HCT116 (cell line): Measurements from ENCODE around the gene OCRL. TPM values are rescaled to one million over a fixed set of nuclear protein-coding genes. Genes with fewer than 3 reads are reported as not detected.

Experiments
- ATAC-seq: fragments of 200-7000 bp; cut with Tn5 transposase; 2 replicates; pipeline ENCODE4 v1.9.1; 2020; ENCODE audit warnings: mild to moderate bottlenecking, moderate library complexity
- BruUV-seq: library from RNA; stranded (reverse); fragments of 400-500 nt; replicated peaks from 2 replicates; lab custom pipeline; 2021; lab: Mats Ljungman, UMichigan
- CTCF ChIA-PET: fragments of 300-600 bp; sonication (Branson Sonifier 250); formaldehyde crosslinking; loops from one replicate; lab custom pipeline; 2021; ENCODE audit warnings: antibody characterized with exemption; lab: Charles Lee
- POLR2A ChIA-PET: fragments of 300-600, 350-600 bp; sonication (Branson Sonifier 250); formaldehyde crosslinking; loops from one replicate; lab custom pipeline; 2021; ENCODE audit warnings: antibody characterized with exemption; lab: Charles Lee
- RAD21 ChIA-PET, 2 experiments: fragments of 300-600 bp; sonication (Branson Sonifier 250); formaldehyde crosslinking; loops; one replicate each; lab custom pipeline; 2023; ENCODE audit warnings: low total read pairs in 2 of 2; ENCODE audit not compliant: uncharacterized antibody in 2 of 2, unreplicated experiment in 2 of 2, low non-redundant PET in 1 of 2; lab: Charles Lee
- DNase-seq: peaks from one replicate; pipeline ENCODE4 v3.0.0-alpha.2; 2010; ENCODE audit warnings: low read depth, low spot score
- H2AFZ ChIP-seq: fragments of 200-600 bp; shearing (Covaris generic), sonication (generic); 2 replicates; pipeline ENCODE4 v1.6.1; 2017; ENCODE audit warnings: low read depth, mixed run types, mixed read lengths, antibody characterized with exemption, low read length; ENCODE audit not compliant: poor library complexity, severe bottlenecking
- H3K27ac ChIP-seq: 2 replicates; pipeline ENCODE4 v1.5.1; 2012; ENCODE audit warnings: low read depth, low read length
- H3K27me3 ChIP-seq: fragments of 200-600 bp; sonication (generic); 2 replicates; pipeline ENCODE4 v1.6.1; 2016; ENCODE audit warnings: mixed run types, low read length, mixed read lengths; ENCODE audit not compliant: insufficient read depth
- H3K36me3 ChIP-seq, 2 experiments: fragments of 200-500 bp in 1 of 2; fragments of 200-600 bp in 1 of 2; sonication (Bioruptor generic) in 1 of 2; sonication (generic) in 1 of 2; 2 replicates each; pipeline versions ENCODE4 v1.5.1 to v1.6.1; 2014 to 2016; ENCODE audit warnings: low read length in 2 of 2, inconsistent platforms in 1 of 2, mixed read lengths in 1 of 2, mixed run types in 1 of 2; ENCODE audit not compliant: insufficient read depth in 2 of 2, control insufficient read depth in 1 of 2
- H3K4me1 ChIP-seq, 2 experiments: fragments of 200-600 bp in 1 of 2; sonication (generic) in 1 of 2; 2 replicates each; pipeline versions ENCODE4 v1.5.1 to v1.6.1; 2012 to 2017; ENCODE audit warnings: low read length in 2 of 2, inconsistent platforms in 1 of 2, mild to moderate bottlenecking in 1 of 2, mixed read lengths in 1 of 2, mixed run types in 1 of 2, moderate library complexity in 1 of 2; ENCODE audit not compliant: insufficient read depth in 2 of 2, control insufficient read depth in 1 of 2
- H3K4me2 ChIP-seq: fragments of 200-600 bp; sonication (generic); 2 replicates; pipeline ENCODE4 v1.6.1; 2017; ENCODE audit warnings: mixed run types, low read length, mixed read lengths
- H3K4me3 ChIP-seq, 2 experiments: fragments of 200-600 bp in 1 of 2; sonication (generic) in 1 of 2; replicated peaks in 1 of 2; 2 replicates each; pipeline ENCODE4 v1.5.1; 2011 to 2016; ENCODE audit warnings: low read length in 2 of 2, control low read depth in 1 of 2, low read depth in 1 of 2, mild to moderate bottlenecking in 1 of 2, mixed read lengths in 1 of 2, mixed run types in 1 of 2
- H3K79me2 ChIP-seq: fragments of 200-600 bp; sonication (generic); 2 replicates; pipeline ENCODE4 v1.6.1; 2017; ENCODE audit warnings: mild to moderate bottlenecking, mixed run types, low read length, moderate library complexity, mixed read lengths; ENCODE audit not compliant: insufficient read depth
- H3K9ac ChIP-seq: fragments of 200-600 bp; sonication (generic); 2 replicates; pipeline ENCODE4 v1.6.1; 2016; ENCODE audit warnings: low read length, mixed read lengths
- H3K9me2 ChIP-seq: fragments of 200-600 bp; sonication (generic), shearing (Covaris generic); 2 replicates; pipeline ENCODE4 v1.6.1; 2017; ENCODE audit warnings: mixed run types, mild to moderate bottlenecking, moderate library complexity; ENCODE audit not compliant: insufficient read depth
- H3K9me3 ChIP-seq, 2 experiments: fragments of 200-500 bp in 1 of 2; fragments of 200-600 bp in 1 of 2; sonication (Bioruptor generic) in 1 of 2; sonication (generic) in 1 of 2; 2 replicates each; pipeline ENCODE4 v1.6.1; 2014 to 2017; ENCODE audit warnings: low read length in 2 of 2, mixed read lengths in 2 of 2, inconsistent platforms in 1 of 2, low read depth in 1 of 2, mild to moderate bottlenecking in 1 of 2, mixed run types in 1 of 2, moderate library complexity in 1 of 2; ENCODE audit not compliant: control insufficient read depth in 1 of 2, insufficient read depth in 1 of 2
- H4K20me1 ChIP-seq: fragments of 200-600 bp; sonication (generic), shearing (Covaris generic); 2 replicates; pipeline ENCODE4 v1.6.1; 2017; ENCODE audit warnings: mixed run types, mild to moderate bottlenecking, moderate library complexity; ENCODE audit not compliant: insufficient read depth
- CBX3 ChIP-seq: IDR thresholded peaks from 2 replicates; pipeline ENCODE4 v1.6.1; 2012; ENCODE audit warnings: low read depth
- CEBPB ChIP-seq: IDR thresholded peaks from 2 replicates; pipeline ENCODE4 v1.6.1; 2012; ENCODE audit warnings: low read depth
- EGR1 ChIP-seq: IDR thresholded peaks from 2 replicates; pipeline ENCODE4 v1.6.1; 2012; ENCODE audit warnings: low read depth
- ELF1 ChIP-seq: IDR thresholded peaks from 2 replicates; pipeline ENCODE4 v1.6.1; 2012; ENCODE audit warnings: low read depth, borderline replicate concordance
- EZH2 ChIP-seq: fragments of 200-600 bp; sonication (generic); IDR thresholded peaks from 2 replicates; pipeline ENCODE4 v1.6.1; 2017; ENCODE audit warnings: antibody characterized with exemption, mixed run types
- EZH2phosphoT487 ChIP-seq: fragments of 200-600 bp; IDR thresholded peaks from 2 replicates; pipeline ENCODE4 v1.6.1; 2018; ENCODE audit warnings: antibody characterized with exemption, borderline replicate concordance
- JUND ChIP-seq: IDR thresholded peaks from 2 replicates; pipeline ENCODE4 v1.6.1; 2012
- POLR2A ChIP-seq: IDR thresholded peaks from 2 replicates; pipeline ENCODE4 v1.7.0; 2011; ENCODE audit warnings: borderline replicate concordance; ENCODE audit not compliant: insufficient read depth, insufficient read length; ENCODE audit errors: extremely low read depth
- POLR2AphosphoS5 ChIP-seq: IDR thresholded peaks from 2 replicates; pipeline ENCODE4 v1.6.1; 2011; ENCODE audit warnings: mild to moderate bottlenecking, low read depth, low read length, moderate library complexity
- SRF ChIP-seq: IDR thresholded peaks from 2 replicates; pipeline ENCODE4 v1.6.1; 2012; ENCODE audit warnings: low read depth
- TCF7L2 ChIP-seq: IDR thresholded peaks from 2 replicates; pipeline ENCODE4 v1.7.0; 2011; ENCODE audit warnings: borderline replicate concordance, inconsistent platforms; ENCODE audit not compliant: insufficient read depth, insufficient read length; ENCODE audit errors: extremely low read depth
- ZFX ChIP-seq: fragments of 450-650 bp; IDR thresholded peaks from 2 replicates; pipeline ENCODE4 v1.6.1; 2017
- ZNF274 ChIP-seq: fragments of 200-500 bp; sonication (Bioruptor generic); IDR thresholded peaks from 2 replicates; pipeline ENCODE4 v1.6.1; 2014; ENCODE audit warnings: mild to moderate bottlenecking, low read depth, low read length, inconsistent platforms
- intact Hi-C: fragments of 100-400 bp; cut with micrococcal nuclease; formaldehyde crosslinking; loops from 2 replicates; pipeline ENCODE4 v1.10.0; 2022
- total RNA-seq: library from RNA; stranded (reverse); gene quantifications from one replicate; pipeline ENCODE4 v1.2.1, GENCODE V29; 2021; ENCODE audit not compliant: unreplicated experiment
- TF ChIP-seq, protein P1 (sequence below): IDR thresholded peaks from 2 replicates; pipeline ENCODE4 v1.6.1; 2012; ENCODE audit warnings: low read depth
- TF ChIP-seq, protein P2 (sequence below): IDR thresholded peaks from 2 replicates; pipeline ENCODE4 v1.6.1; 2012
- TF ChIP-seq, protein P3 (sequence below): IDR thresholded peaks from 2 replicates; pipeline ENCODE4 v1.6.1; 2012

OCRL gene
- total RNA-seq, 1 experiment from 2014 or later: 19.8 TPM

DNA sequence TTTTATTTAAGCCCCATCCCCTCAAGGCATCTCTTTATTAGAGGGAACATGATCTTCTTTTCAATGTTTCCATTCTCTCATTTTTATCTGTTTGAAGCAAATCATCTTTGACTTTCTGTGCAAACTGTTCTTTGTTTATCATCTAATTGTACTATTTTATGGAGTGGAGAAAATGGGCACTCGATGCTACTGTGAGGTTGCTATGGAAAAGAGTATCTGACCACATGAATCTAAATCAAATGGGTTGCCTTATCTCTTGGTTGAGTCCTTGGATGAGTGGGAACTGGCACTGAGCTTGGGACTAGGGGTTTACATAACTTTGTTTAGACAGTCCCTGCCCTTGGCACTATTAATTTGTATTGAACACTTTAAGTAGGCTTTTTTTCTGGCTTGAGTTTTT is 9.1 kb downstream of the OCRL start (continued):
- TF ChIP-seq, protein P1, sequence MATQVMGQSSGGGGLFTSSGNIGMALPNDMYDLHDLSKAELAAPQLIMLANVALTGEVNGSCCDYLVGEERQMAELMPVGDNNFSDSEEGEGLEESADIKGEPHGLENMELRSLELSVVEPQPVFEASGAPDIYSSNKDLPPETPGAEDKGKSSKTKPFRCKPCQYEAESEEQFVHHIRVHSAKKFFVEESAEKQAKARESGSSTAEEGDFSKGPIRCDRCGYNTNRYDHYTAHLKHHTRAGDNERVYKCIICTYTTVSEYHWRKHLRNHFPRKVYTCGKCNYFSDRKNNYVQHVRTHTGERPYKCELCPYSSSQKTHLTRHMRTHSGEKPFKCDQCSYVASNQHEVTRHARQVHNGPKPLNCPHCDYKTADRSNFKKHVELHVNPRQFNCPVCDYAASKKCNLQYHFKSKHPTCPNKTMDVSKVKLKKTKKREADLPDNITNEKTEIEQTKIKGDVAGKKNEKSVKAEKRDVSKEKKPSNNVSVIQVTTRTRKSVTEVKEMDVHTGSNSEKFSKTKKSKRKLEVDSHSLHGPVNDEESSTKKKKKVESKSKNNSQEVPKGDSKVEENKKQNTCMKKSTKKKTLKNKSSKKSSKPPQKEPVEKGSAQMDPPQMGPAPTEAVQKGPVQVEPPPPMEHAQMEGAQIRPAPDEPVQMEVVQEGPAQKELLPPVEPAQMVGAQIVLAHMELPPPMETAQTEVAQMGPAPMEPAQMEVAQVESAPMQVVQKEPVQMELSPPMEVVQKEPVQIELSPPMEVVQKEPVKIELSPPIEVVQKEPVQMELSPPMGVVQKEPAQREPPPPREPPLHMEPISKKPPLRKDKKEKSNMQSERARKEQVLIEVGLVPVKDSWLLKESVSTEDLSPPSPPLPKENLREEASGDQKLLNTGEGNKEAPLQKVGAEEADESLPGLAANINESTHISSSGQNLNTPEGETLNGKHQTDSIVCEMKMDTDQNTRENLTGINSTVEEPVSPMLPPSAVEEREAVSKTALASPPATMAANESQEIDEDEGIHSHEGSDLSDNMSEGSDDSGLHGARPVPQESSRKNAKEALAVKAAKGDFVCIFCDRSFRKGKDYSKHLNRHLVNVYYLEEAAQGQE: no peak
- no peak for TF ChIP-seq CEBPB

DNA sequence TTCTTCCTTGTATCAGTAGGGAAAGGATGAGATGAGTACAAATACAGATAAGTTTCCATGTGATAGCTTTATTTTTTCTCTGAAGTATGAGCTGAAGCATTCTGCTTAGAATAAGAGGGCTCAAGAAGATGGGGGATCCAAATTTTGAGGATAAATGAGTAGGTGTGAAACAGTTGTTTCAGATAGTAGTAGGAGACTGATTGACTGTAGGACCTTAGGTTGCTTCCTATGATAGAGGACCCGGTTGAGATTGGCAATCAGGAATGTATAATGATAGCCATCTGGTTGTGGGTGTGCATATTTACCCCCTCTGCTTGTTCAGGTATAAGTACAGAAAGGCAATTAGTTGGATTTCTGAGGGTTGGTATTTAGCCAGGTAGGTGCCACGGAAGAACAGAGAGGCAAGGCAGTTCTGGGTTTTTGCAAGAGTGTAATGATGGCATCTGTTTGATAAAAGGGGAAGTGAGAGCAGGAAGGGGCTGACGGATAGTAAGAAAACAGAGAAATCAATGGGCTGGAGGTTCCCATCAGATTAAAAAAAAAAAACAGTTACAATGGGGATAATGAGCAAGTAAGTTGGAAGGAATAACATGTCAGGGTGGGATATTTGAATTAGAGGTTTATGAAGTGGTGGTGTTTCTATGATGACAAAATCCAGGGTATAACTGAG is 13.7 kb downstream of the OCRL start:
- intact Hi-C loops: no loop called here
- DNase-seq (no peak), ATAC-seq (no peak)
- H4K20me1 ChIP-seq: no peaks in the 10 kb centered on the region
- H2AFZ ChIP-seq: no peak overlapping the region
- ChIA-PET POLR2A (no interaction called here), RAD21 (no interaction called here), CTCF (no interaction called here)
- no peaks in the 10 kb centered on the region for H3K9me2 ChIP-seq
- BruUV-seq: TSS peak; percentile 47
- no peaks in the 10 kb centered on the region for H3K27me3 ChIP-seq
- no peaks in the 10 kb centered on the region for H3K4me1 ChIP-seq
- peaks cover 0 to 2% of the 10 kb centered on the region in 2 experiments; a peak in 1 of 4 replicates for H3K36me3 ChIP-seq
- H3K4me3 ChIP-seq: no peak overlapping the region
- no peaks in the 10 kb centered on the region for H3K79me2 ChIP-seq
- no peak overlapping the region for H3K4me2 ChIP-seq
- H3K9ac ChIP-seq: no peak overlapping the region
- H3K9me3 ChIP-seq: no peaks in the 10 kb centered on the region
- no peak overlapping the region for H3K27ac ChIP-seq
- TF ChIP-seq CEBPB (no peak), CBX3 (no peak), EGR1 (no peak), POLR2A (no peak), SRF (no peak), EZH2 (no peak), ZNF274 (no peak), ZFX (no peak), POLR2AphosphoS5 (no peak), ELF1 (no peak), TCF7L2 (no peak), EZH2phosphoT487 (no peak), JUND (no peak)
- TF ChIP-seq, protein P2, sequence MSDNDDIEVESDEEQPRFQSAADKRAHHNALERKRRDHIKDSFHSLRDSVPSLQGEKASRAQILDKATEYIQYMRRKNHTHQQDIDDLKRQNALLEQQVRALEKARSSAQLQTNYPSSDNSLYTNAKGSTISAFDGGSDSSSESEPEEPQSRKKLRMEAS: no peak
- TF ChIP-seq, protein P3, sequence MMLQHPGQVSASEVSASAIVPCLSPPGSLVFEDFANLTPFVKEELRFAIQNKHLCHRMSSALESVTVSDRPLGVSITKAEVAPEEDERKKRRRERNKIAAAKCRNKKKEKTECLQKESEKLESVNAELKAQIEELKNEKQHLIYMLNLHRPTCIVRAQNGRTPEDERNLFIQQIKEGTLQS: no peak
- TF ChIP-seq, protein P1: no peak
